Measurements from ENCODE around the gene SARS1.
A peak's percentile ranks its signal among the peaks of the same experiment; 100 is the strongest.
"Not testable (repeated sequence)": the region's sequence is repeated elsewhere in the genome, so short reads cannot be mapped to it uniquely, and the experiment has no call there.

SARS1 gene

GRCh38 chr1:109282952-109283747, 69.4 kb downstream of the SARS1 start, which contains the start of gene PSRC1:
PSRC1 (minus strand) TSS chr1:109283145.
- Histone ChIP-seq H3F3A (ENCODE audit: low read depth) (no peaks in the 10 kb centered on the region), H3K9me2 (replicated peaks; ENCODE audit: low read depth, low read length) (no peaks in the 10 kb centered on the region), H3K9me3 (ENCODE audit: insufficient read depth, low read depth, low read length) (no peaks in the 10 kb centered on the region), H3K4me1 (ENCODE audit: insufficient read depth, low read length, poor library complexity, severe bottlenecking) (peaks cover 38% of the 10 kb centered on the region), H4K20me1 (ENCODE audit: insufficient read depth, low read length, poor library complexity, severe bottlenecking) (no peaks in the 10 kb centered on the region), H3K4me3 (ENCODE audit: low read length, poor library complexity, severe bottlenecking) (peak within 1 kb of the TSS; percentile 86), H3K79me2 (ENCODE audit: insufficient read depth, low read length) (peaks cover 35% of the 10 kb centered on the region), H3K4me2 (ENCODE audit: low read depth, low read length, poor library complexity, severe bottlenecking) (peak within 1 kb of the TSS; percentile 94), H3K27me3 (ENCODE audit: insufficient read depth, low read length, poor library complexity, severe bottlenecking) (no peaks in the 10 kb centered on the region), H3K36me3 (ENCODE audit: insufficient read depth, low read length) (no peaks in the 10 kb centered on the region), H2AFZ (ENCODE audit: low read length) (peak within 1 kb of the TSS; percentile 80), H3K9ac (ENCODE audit: low read depth, low read length, poor library complexity, severe bottlenecking) (peak within 1 kb of the TSS; percentile 92)
- TF ChIP-seq CTCF (conservative IDR thresholded peaks at IDR 0.05; ENCODE audit: low read length), result peak; percentile 48
- TF ChIP-seq EZH2phosphoT487 (IDR thresholded peaks at IDR 0.05; ENCODE audit: borderline replicate concordance), result no peak

- peak overlapping the region; percentile 86 for H3K4me3 ChIP-seq (ENCODE audit: low read length, poor library complexity, severe bottlenecking)
- TF ChIP-seq EZH2phosphoT487 (IDR thresholded peaks at IDR 0.05; ENCODE audit: borderline replicate concordance), result no peak
- no peak for TF ChIP-seq CTCF (conservative IDR thresholded peaks at IDR 0.05; ENCODE audit: low read length)
- H2AFZ ChIP-seq (ENCODE audit: low read length), result peak overlapping the region; percentile 80; the same call in 1 of the 2 replicates
- H3K79me2 ChIP-seq (ENCODE audit: insufficient read depth, low read length), result peaks cover 35% of the 10 kb centered on the region
- H4K20me1 ChIP-seq (ENCODE audit: insufficient read depth, low read length, poor library complexity, severe bottlenecking), result no peaks in the 10 kb centered on the region
- no peaks in the 10 kb centered on the region for H3K9me2 ChIP-seq (replicated peaks; ENCODE audit: low read depth, low read length)
- H3K36me3 ChIP-seq (ENCODE audit: insufficient read depth, low read length), result no peaks in the 10 kb centered on the region
- peak overlapping the region; percentile 92 for H3K9ac ChIP-seq (ENCODE audit: low read depth, low read length, poor library complexity, severe bottlenecking)
- H3F3A ChIP-seq (ENCODE audit: low read depth), result no peaks in the 10 kb centered on the region
- H3K27me3 ChIP-seq (ENCODE audit: insufficient read depth, low read length, poor library complexity, severe bottlenecking), result no peaks in the 10 kb centered on the region
- peaks cover 38% of the 10 kb centered on the region for H3K4me1 ChIP-seq (ENCODE audit: insufficient read depth, low read length, poor library complexity, severe bottlenecking)
- peak overlapping the region; percentile 94 for H3K4me2 ChIP-seq (ENCODE audit: low read depth, low read length, poor library complexity, severe bottlenecking)
- H3K9me3 ChIP-seq (ENCODE audit: insufficient read depth, low read depth, low read length), result no peaks in the 10 kb centered on the region
Measured at GRCh38 chr1:109283748-109284600, 70.3 kb downstream of the SARS1 start.

GRCh38 chr1:109286762-109287161, 73.0 kb downstream of the SARS1 start:
- H3K9me3 ChIP-seq (ENCODE audit: insufficient read depth, low read depth, low read length); H4K20me1 ChIP-seq (ENCODE audit: insufficient read depth, low read length, poor library complexity, severe bottlenecking); H3K4me2 ChIP-seq (ENCODE audit: low read depth, low read length, poor library complexity, severe bottlenecking); H3K4me3 ChIP-seq (ENCODE audit: low read length, poor library complexity, severe bottlenecking); H3K9me2 ChIP-seq (replicated peaks; ENCODE audit: low read depth, low read length); H3K36me3 ChIP-seq (ENCODE audit: insufficient read depth, low read length); H3F3A ChIP-seq (ENCODE audit: low read depth); H2AFZ ChIP-seq (ENCODE audit: low read length); H3K9ac ChIP-seq (ENCODE audit: low read depth, low read length, poor library complexity, severe bottlenecking); H3K27me3 ChIP-seq (ENCODE audit: insufficient read depth, low read length, poor library complexity, severe bottlenecking): not testable (repeated sequence)
- Histone ChIP-seq H3K79me2 (ENCODE audit: insufficient read depth, low read length) (peaks cover 12% of the 10 kb centered on the region), H3K4me1 (ENCODE audit: insufficient read depth, low read length, poor library complexity, severe bottlenecking) (peaks cover 17% of the 10 kb centered on the region)

Data from Loucy (cell line).